ENCODE measurements around the gene ITPR3.

The ITPR3 gene

GRCh38 chr6:33682341-33682740, 61.2 kb downstream of the ITPR3 start:
- Histone ChIP-seq H3K36me3 (peaks cover 11 to 80% (median 62%) of the 10 kb centered on the region in 11 experiments; a peak in 21 of 22 replicates), H3K9me3 (replicated peaks in 1 of 11) (no peaks in the 10 kb centered on the region), H3K4me1 (peaks cover 37 to 61% (median 53%) of the 10 kb centered on the region in 10 experiments), H3K27me3 (0 out of 22 replicates have a peak, but pooled peaks cover 0 to 5% (median 0%) of the 10 kb centered on the region in 11 experiments), H3K9ac (peak overlapping the region in 1 of 11 experiments; percentile 45; a peak in 1 of 22 replicates), H4K20me1 (peaks cover 0 to 24% (median 0%) of the 10 kb centered on the region in 11 experiments; a peak in 1 of 22 replicates), H3K27ac (peak overlapping the region in 1 of 11 experiments; percentile 12; a peak in 1 of 22 replicates), H3K4me3 (no peak overlapping the region), H3K4me2 (peak overlapping the region; percentile 40 to 82 (median 72); a peak in 20 of 22 replicates)
- TF ChIP-seq Cebpa-rat (IDR thresholded peaks at IDR 0.05): no peak

GRCh38 chr6:33683051-33683571, 62.0 kb downstream of the ITPR3 start:
- peak overlapping the region; percentile 40 to 82 (median 72) for H3K4me2 ChIP-seq
- no peaks in the 10 kb centered on the region for H3K9me3 ChIP-seq (replicated peaks in 1 of 11)
- peaks cover 33 to 53% (median 46%) of the 10 kb centered on the region in 10 experiments for H3K4me1 ChIP-seq
- no peak for TF ChIP-seq Cebpa-rat (IDR thresholded peaks at IDR 0.05)
- H3K27ac ChIP-seq: peak overlapping the region in 7 of 11 experiments; percentile 17 to 48 (median 23); a peak in 7 of 22 replicates
- peak overlapping the region in 7 of 11 experiments; percentile 6 to 45 (median 25); a peak in 8 of 22 replicates for H3K9ac ChIP-seq
- 0 out of 22 replicates have a peak, but pooled peaks cover 0 to 5% (median 0%) of the 10 kb centered on the region in 11 experiments for H3K27me3 ChIP-seq
- peaks cover 11 to 77% (median 63%) of the 10 kb centered on the region in 11 experiments; a peak in 21 of 22 replicates for H3K36me3 ChIP-seq
- no peak overlapping the region for H3K4me3 ChIP-seq
- H4K20me1 ChIP-seq: peaks cover 0 to 24% (median 0%) of the 10 kb centered on the region in 11 experiments; a peak in 1 of 22 replicates

- Histone ChIP-seq H3K27ac (peak overlapping the region in 7 of 11 experiments; percentile 17 to 48 (median 23); a peak in 7 of 22 replicates), H3K27me3 (0 out of 22 replicates have a peak, but pooled peaks cover 0 to 4% (median 0%) of the 10 kb centered on the region in 11 experiments), H3K4me2 (peak overlapping the region; percentile 40 to 82 (median 72)), H3K36me3 (peaks cover 15 to 82% (median 67%) of the 10 kb centered on the region in 11 experiments; a peak in 21 of 22 replicates), H3K9ac (peak overlapping the region in 8 of 11 experiments; percentile 6 to 45 (median 22); a peak in 8 of 22 replicates), H4K20me1 (peaks cover 0 to 24% (median 0%) of the 10 kb centered on the region in 11 experiments; a peak in 1 of 22 replicates), H3K4me1 (peaks cover 32 to 46% (median 39%) of the 10 kb centered on the region in 10 experiments), H3K4me3 (no peak overlapping the region), H3K9me3 (replicated peaks in 1 of 11) (no peaks in the 10 kb centered on the region)
- no peak for TF ChIP-seq Cebpa-rat (IDR thresholded peaks at IDR 0.05)
Measured at GRCh38 chr6:33683576-33684427, 62.7 kb downstream of the ITPR3 start.

DNA sequence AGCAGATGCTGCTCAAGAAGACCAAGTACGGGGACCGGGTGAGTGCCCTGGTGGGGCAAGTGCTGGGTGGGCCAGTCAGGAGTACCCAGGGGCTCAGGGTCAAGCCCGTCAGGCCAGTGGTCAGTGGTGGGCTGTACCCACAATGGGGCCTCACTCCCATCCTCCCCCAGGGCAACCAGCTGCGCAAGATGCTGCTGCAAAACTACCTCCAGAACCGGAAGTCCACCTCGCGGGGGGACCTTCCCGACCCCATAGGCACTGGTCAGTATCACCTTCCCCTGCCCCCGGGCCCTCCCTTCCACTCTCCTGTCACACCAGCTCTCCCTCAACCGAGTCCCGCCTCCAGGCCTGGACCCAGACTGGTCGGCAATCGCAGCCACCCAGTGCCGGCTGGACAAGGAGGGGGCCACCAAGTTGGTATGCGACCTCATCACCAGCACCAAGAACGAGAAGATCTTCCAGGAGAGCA, 63.3 kb downstream of the ITPR3 start:
- 0 out of 22 replicates have a peak, but pooled peaks cover 0 to 4% (median 0%) of the 10 kb centered on the region in 11 experiments for H3K27me3 ChIP-seq
- H3K4me2 ChIP-seq: peak overlapping the region in 3 of 11 experiments; percentile 71 to 81 (median 78); a peak in 1 of 22 replicates
- peaks cover 0 to 19% (median 0%) of the 10 kb centered on the region in 11 experiments; a peak in 1 of 22 replicates for H4K20me1 ChIP-seq
- peaks cover 17 to 86% (median 74%) of the 10 kb centered on the region in 11 experiments; a peak in 21 of 22 replicates for H3K36me3 ChIP-seq
- H3K4me1 ChIP-seq: peaks cover 26 to 42% (median 32%) of the 10 kb centered on the region in 10 experiments
- no peak for TF ChIP-seq Cebpa-rat (IDR thresholded peaks at IDR 0.05)
- H3K4me3 ChIP-seq: no peak overlapping the region
- H3K9ac ChIP-seq: peak overlapping the region in 1 of 11 experiments; percentile 41; a peak in 2 of 22 replicates
- H3K9me3 ChIP-seq (replicated peaks in 1 of 11): no peaks in the 10 kb centered on the region
- 0 out of 22 replicates have a peak overlapping the region, but pooled peaks of 1 of the 11 experiments have one; percentile 40 for H3K27ac ChIP-seq

DNA sequence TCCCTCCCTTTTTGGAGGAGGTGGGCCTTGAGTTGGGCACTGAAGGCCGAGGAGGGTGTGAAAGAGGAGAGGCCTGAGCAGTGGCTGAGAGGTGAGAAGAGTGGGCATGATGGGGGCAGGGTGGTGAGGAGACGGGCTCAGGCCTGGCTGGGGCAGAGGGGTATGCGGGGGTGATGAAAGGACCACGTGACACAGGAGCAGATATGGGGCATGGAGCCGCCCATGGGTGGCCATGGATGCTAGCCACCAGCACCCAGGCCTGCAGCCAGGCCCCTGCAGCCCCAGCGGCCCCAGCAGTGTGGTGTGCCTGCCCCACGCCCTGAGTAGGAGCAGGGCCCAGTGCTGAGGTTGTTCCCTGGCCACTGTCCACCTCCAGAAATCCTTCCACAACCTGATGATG, 63.9 kb downstream of the ITPR3 start:
- no peak for TF ChIP-seq Cebpa-rat (IDR thresholded peaks at IDR 0.05)
- no peak overlapping the region for H3K9ac ChIP-seq
- H4K20me1 ChIP-seq: peaks cover 0 to 19% (median 0%) of the 10 kb centered on the region in 11 experiments; a peak in 1 of 22 replicates
- peaks cover 21 to 41% (median 29%) of the 10 kb centered on the region in 10 experiments for H3K4me1 ChIP-seq
- no peaks in the 10 kb centered on the region for H3K9me3 ChIP-seq (replicated peaks in 1 of 11)
- H3K36me3 ChIP-seq: peaks cover 17 to 86% (median 72%) of the 10 kb centered on the region in 11 experiments; a peak in 21 of 22 replicates
- H3K27me3 ChIP-seq: no peaks in the 10 kb centered on the region
- no peak overlapping the region for H3K27ac ChIP-seq
- H3K4me3 ChIP-seq: no peak overlapping the region
- H3K4me2 ChIP-seq: no peak overlapping the region

DNA sequence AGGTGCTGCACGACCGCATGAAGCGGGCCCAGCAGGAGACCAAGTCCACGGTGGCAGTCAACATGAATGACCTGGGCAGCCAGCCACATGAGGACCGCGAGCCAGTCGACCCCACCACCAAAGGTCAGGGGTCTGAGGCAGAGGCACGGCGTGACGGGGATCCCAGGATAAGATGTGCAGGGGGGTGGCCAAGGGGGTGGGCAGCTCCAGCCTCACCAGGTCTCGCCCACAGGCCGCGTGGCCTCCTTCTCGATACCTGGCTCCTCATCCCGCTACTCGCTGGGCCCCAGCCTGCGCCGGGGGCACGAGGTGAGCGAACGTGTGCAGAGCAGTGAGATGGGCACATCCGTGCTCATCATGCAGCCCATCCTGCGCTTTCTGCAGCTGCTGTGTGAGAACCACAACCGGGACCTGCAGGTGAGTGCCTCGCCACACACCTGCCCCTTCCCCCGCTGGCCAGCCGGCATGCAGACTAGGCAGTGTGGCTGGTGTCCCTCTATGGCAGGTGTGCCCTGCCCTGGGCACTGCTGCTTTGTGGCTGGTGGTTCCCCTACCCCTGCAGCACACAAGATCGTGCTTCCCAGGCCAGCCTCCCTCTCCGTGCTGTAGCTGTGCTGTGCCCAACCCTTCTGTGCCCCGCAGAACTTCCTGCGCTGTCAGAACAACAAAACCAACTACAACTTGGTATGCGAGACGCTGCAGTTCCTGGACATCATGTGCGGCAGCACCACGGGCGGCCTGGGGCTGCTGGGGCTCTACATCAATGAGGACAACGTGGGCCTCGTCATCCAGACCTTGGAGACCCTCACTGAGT, 64.5 kb downstream of the ITPR3 start:
- Histone ChIP-seq H3K4me3 (no peak overlapping the region), H3K9ac (no peak overlapping the region), H3K36me3 (peaks cover 17 to 86% (median 72%) of the 10 kb centered on the region in 11 experiments; a peak in 21 of 22 replicates), H3K9me3 (replicated peaks in 1 of 11) (no peaks in the 10 kb centered on the region), H3K4me2 (no peak overlapping the region), H3K4me1 (peaks cover 18 to 41% (median 27%) of the 10 kb centered on the region in 10 experiments), H3K27me3 (no peaks in the 10 kb centered on the region), H4K20me1 (peaks cover 0 to 19% (median 0%) of the 10 kb centered on the region in 11 experiments; a peak in 2 of 22 replicates), H3K27ac (no peak overlapping the region)
- TF ChIP-seq Cebpa-rat (IDR thresholded peaks at IDR 0.05): no peak

DNA sequence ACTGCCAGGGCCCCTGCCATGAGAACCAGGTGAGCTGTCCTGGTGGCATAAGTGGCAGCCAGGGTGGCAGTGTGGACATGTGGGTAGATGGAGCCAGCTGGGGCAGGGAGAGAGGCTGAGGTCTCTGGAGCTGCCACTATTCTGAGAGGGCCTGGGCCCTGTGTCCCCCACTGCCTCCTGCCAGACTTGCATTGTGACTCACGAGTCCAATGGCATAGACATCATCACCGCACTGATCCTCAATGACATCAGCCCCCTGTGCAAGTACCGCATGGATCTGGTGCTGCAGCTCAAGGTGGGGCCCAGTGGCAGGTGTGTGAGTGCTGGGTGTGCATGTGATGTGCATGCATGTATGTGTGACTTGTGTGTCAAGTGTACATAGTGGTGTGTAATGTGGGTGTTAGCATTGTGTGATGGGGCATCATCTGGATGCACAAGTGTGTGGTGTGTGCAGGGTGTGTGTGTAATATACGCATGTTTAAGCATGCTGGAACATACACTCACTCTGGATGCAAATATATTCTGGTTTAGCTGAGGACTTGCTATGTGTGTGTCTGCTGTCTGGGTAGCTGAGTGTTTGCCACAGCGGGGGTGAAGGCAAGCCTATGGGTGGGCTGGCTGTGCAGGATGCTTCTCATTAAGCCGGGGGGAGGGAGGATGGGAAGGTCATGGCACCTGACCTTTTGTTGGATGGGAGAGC, 65.3 kb downstream of the ITPR3 start:
- Histone ChIP-seq H4K20me1 (peaks cover 0 to 25% (median 0%) of the 10 kb centered on the region in 11 experiments; a peak in 2 of 22 replicates), H3K36me3 (peaks cover 17 to 87% (median 74%) of the 10 kb centered on the region in 11 experiments; a peak in 21 of 22 replicates), H3K9me3 (replicated peaks in 1 of 11) (no peaks in the 10 kb centered on the region), H3K4me1 (peaks cover 18 to 49% (median 34%) of the 10 kb centered on the region in 10 experiments), H3K27ac (no peak overlapping the region), H3K4me2 (no peak overlapping the region), H3K4me3 (no peak overlapping the region), H3K27me3 (no peaks in the 10 kb centered on the region), H3K9ac (no peak overlapping the region)
- no peak for TF ChIP-seq Cebpa-rat (IDR thresholded peaks at IDR 0.05)

Measured in BLaER1 treated with 17β-estradiol and CSF1 and Interleukin-3, amounts not matched to agents 10 nM and 100 nM (cell line).